Muscle of leg (tissue), 11 donors: ENCODE measurements around the gene SDK1. TPM values are rescaled to one million over a fixed set of nuclear protein-coding genes. Genes with fewer than 3 reads are reported as not detected.

Experiments
- DNase-seq: peaks from one replicate; pipeline ENCODE4 v3.0.0; 2013
- H3K27ac ChIP-seq: one replicate; pipeline ENCODE4 v1.5.1; 2013; ENCODE audit warnings: mild to moderate bottlenecking, low read length, control low read depth
- H3K27me3 ChIP-seq: one replicate; pipeline ENCODE4 v1.6.1; 2013; ENCODE audit warnings: low read length; ENCODE audit not compliant: control insufficient read depth, insufficient read depth
- H3K36me3 ChIP-seq: one replicate; pipeline ENCODE4 v1.6.1; 2013; ENCODE audit warnings: low read length; ENCODE audit not compliant: control insufficient read depth, insufficient read depth
- H3K4me1 ChIP-seq: one replicate; pipeline ENCODE4 v1.6.1; 2013; ENCODE audit warnings: low read length; ENCODE audit not compliant: control insufficient read depth, insufficient read depth
- H3K4me3 ChIP-seq: one replicate; pipeline ENCODE4 v1.5.1; 2013; ENCODE audit warnings: low read length, control low read depth
- H3K9me3 ChIP-seq: replicated peaks from 2 replicates; pipeline ENCODE4 v1.6.1; 2013; ENCODE audit warnings: low read depth, low read length; ENCODE audit not compliant: control insufficient read depth
- WGBS: methylation state at CpG from one replicate; pipeline ENCODE4 v1.1.5; 2013; ENCODE audit warnings: missing lambda C conversion rate; ENCODE audit not compliant: insufficient coverage; 5-methylcytosine and 5-hydroxymethylcytosine counted together
- polyA plus RNA-seq, 8 donors: library from polyadenylated mRNA; unstranded; fragments of 120-200 nt; gene quantifications; one replicate each; pipeline versions ENCODE4 v1.2.1 to v1.2.3, GENCODE V29; 2013; ENCODE audit warnings: inconsistent platforms in 1 of 8, low replicate concordance in 1 of 8; ENCODE audit not compliant: insufficient read length in 8 of 8, insufficient read depth in 1 of 8
- total RNA-seq: library from RNA; stranded (reverse); fragments of 120-200 nt; gene quantifications from one replicate; pipeline ENCODE4 v1.2.4, GENCODE V29; 2013

Gene SDK1
- total and polyA plus RNA-seq, 9 donors: 2.3 to 6.4 (median 3.6) TPM

DNA sequence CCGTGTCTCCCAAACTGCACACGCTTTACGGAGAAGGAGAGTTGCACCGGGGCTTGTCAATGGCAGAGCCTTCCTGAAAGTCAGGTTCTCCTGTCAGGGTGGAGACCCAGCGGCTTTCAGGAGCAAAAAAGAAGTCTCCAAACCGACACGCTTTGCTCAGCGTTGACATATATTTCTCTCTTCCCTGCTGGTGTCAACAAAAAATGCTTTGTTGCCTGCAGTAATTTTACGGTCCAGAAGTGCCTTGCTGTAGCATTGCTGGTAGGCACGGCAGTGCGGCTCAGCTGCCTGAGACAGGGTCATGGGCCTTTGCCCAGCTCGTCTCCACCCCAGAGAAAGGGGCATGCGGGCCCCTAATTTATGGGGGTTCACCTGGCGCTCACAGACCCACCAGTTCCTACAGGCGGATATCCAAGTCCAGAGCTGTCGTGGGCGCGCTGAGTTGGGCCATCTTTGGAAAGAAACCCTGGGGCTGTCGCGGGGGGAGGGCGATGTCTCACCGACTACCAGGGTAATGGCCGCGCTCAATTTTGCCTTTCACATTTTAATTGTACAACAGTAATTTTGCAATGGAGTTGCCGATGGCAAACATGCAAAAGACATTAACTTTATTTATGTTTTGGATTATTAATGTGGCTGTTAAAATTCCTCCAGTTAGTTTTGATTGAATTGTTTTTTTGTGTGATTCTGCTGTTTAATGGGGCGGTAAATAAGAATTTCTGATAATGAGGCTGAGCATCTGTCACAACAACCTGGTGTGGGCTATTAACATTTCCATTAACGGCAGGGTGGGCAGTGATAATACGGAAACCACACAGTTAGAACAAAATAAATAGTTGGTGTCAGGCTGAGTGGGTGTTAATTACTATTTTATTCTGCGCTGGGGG is 902.8 kb downstream of the SDK1 start:
- 78% methylated on average over 23 of the region's 29 CpGs for WGBS
- H3K27me3 ChIP-seq: peaks cover 7% of the 10 kb centered on the region

DNA sequence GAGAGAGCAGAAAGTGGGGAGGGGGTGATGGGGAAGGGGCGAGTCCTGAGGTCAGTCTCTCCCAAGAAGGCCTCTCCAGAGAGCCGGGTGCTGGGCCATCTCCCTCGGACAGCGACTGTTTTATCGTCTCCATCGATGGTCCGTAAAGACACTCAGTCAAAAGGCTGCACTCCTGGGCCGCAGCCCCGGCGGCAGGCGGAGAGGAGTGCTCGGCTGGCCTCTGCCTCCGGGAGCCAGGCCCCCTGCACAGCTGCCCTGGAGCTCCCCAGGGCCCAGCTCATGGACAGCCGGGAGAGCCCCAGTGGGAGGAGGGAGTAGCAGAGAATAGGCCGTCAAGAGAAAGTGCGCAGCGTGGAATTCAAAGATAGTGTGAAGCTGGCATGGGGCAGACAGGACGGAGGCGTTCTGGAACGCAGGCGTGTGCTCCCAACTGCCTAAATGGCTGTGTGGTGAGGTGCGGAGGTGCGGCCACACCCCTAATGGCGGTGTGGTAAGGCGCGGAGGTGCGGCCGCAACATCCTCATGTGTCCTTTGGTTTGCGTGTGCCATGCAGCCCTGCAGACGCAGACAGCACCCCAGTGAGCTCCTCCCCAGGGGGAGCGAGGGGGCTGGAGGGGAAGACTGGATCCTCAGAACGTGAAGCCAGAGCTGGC is 903.6 kb downstream of the SDK1 start:
- DNase-seq: no peak

More for the DNA sequence above, 902.8 kb downstream of the SDK1 start:
- Histone ChIP-seq H3K4me1 (peaks cover 11% of the 10 kb centered on the region), H3K4me3 (no peak overlapping the region), H3K27ac (no peak overlapping the region), H3K9me3 (no peaks in the 10 kb centered on the region), H3K36me3 (no peaks in the 10 kb centered on the region)
- no peak for DNase-seq

DNA sequence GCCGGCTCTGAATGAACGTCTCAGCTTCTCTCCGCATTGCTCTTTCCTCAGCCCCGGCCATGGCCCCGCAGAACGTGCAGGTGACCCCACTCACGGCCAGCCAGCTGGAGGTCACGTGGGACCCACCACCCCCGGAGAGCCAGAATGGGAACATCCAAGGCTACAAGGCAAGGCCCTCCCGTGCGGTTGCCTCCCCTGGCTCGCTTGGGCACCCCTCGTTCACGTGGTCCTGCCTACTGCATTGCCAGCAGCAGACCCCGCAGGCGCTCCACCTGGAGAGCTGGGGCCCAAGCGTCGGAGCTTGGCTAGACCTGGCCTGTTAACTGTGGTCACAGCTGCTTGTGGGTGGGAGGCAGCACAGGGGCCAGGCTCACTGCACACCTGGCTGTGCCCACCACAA is 904.8 kb downstream of the SDK1 start:
- H3K9me3 ChIP-seq: no peaks in the 10 kb centered on the region
- no peak overlapping the region for H3K27ac ChIP-seq
- DNase-seq: no peak
- no peaks in the 10 kb centered on the region for H3K36me3 ChIP-seq
- 92% methylated on average over 11 of the region's 18 CpGs for WGBS
- peaks cover 7% of the 10 kb centered on the region for H3K27me3 ChIP-seq
- no peak overlapping the region for H3K4me3 ChIP-seq
- H3K4me1 ChIP-seq: peaks cover 11% of the 10 kb centered on the region

More for the DNA sequence above, 903.6 kb downstream of the SDK1 start:
- WGBS: 43% methylated on average over 32 of the region's 32 CpGs
- Histone ChIP-seq H3K27me3 (peaks cover 7% of the 10 kb centered on the region), H3K9me3 (no peaks in the 10 kb centered on the region), H3K4me3 (peak overlapping the region; percentile 13), H3K36me3 (no peaks in the 10 kb centered on the region), H3K4me1 (peaks cover 11% of the 10 kb centered on the region), H3K27ac (no peak overlapping the region)

DNA sequence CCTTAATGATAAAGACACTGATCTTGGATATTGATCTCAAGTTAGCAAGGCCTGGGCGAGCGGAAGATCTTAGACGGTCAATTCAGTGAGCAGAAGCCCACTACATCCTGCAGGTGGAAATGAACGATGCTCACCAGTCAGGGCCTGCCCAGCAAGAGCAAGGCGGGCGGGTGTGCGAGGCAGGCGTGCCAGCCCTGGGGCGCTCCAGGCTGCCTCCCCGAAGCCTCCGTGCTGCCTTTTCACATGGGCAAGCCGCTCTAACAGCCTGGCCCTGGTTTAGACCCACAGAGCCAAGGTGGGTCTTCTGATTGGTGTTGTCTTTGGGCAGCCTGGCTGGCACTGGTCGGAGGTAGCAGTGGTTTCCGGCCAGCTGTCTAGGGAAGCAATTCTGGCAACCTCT is 906.0 kb downstream of the SDK1 start:
- 93% methylated on average over 11 of the region's 14 CpGs for WGBS
- no peak for DNase-seq

DNA sequence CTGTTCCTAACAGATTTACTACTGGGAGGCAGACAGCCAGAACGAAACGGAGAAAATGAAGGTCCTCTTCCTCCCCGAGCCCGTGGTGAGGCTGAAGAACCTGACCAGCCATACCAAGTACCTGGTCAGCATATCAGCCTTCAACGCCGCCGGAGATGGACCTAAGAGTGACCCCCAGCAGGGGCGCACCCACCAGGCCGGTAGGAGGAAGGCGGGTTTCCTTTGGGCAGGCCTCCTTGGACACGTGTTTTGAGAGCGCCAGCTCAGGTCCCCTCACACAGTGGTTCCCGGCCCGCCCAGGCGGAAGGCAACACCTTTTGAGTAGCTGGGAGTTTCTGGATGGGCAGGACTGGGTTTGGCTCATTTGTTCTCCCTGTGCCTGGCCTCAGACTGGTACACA is 907.0 kb downstream of the SDK1 start:
- H3K27me3 ChIP-seq: peaks cover 7% of the 10 kb centered on the region
- no peaks in the 10 kb centered on the region for H3K9me3 ChIP-seq
- DNase-seq: no peak
- 89% methylated on average over 12 of the region's 15 CpGs for WGBS
- peaks cover 11% of the 10 kb centered on the region for H3K4me1 ChIP-seq
- H3K27ac ChIP-seq: no peak overlapping the region
- H3K4me3 ChIP-seq: no peak overlapping the region
- H3K36me3 ChIP-seq: no peaks in the 10 kb centered on the region

More for the DNA sequence above, 906.0 kb downstream of the SDK1 start:
- Histone ChIP-seq H3K4me3 (no peak overlapping the region), H3K4me1 (peaks cover 11% of the 10 kb centered on the region), H3K27ac (no peak overlapping the region), H3K27me3 (peaks cover 7% of the 10 kb centered on the region), H3K36me3 (no peaks in the 10 kb centered on the region), H3K9me3 (no peaks in the 10 kb centered on the region)

- H3K4me1 ChIP-seq: peaks cover 10% of the 10 kb centered on the region
- DNase-seq: no peak
- H3K27ac ChIP-seq: no peak overlapping the region
- no peaks in the 10 kb centered on the region for H3K9me3 ChIP-seq
- H3K4me3 ChIP-seq: no peak overlapping the region
- no peaks in the 10 kb centered on the region for H3K36me3 ChIP-seq
- H3K27me3 ChIP-seq: peaks cover 7% of the 10 kb centered on the region
- 70% methylated on average over 7 of the region's 13 CpGs for WGBS
These were observed 907.5 kb downstream of the SDK1 start for GRCh38 chr7:4208586-4208985.

GRCh38 chr7:4209126-4209525 is 908.1 kb downstream of the SDK1 start:
- H3K27ac ChIP-seq: no peak overlapping the region
- H3K4me1 ChIP-seq: peaks cover 7% of the 10 kb centered on the region
- no peaks in the 10 kb centered on the region for H3K36me3 ChIP-seq
- DNase-seq: no peak
- no peaks in the 10 kb centered on the region for H3K9me3 ChIP-seq
- 93% methylated on average over 8 of the region's 10 CpGs for WGBS
- H3K27me3 ChIP-seq: peaks cover 7% of the 10 kb centered on the region
- H3K4me3 ChIP-seq: no peak overlapping the region

- H3K4me1 ChIP-seq: no peaks in the 10 kb centered on the region
- no peaks in the 10 kb centered on the region for H3K9me3 ChIP-seq
- H3K4me3 ChIP-seq: no peak overlapping the region
- no peaks in the 10 kb centered on the region for H3K36me3 ChIP-seq
- H3K27me3 ChIP-seq: peaks cover 2% of the 10 kb centered on the region
- H3K27ac ChIP-seq: no peak overlapping the region
- DNase-seq: no peak
- WGBS: 90% methylated on average over 20 of the region's 20 CpGs
These were observed 908.9 kb downstream of the SDK1 start for GRCh38 chr7:4209966-4210365.

DNA sequence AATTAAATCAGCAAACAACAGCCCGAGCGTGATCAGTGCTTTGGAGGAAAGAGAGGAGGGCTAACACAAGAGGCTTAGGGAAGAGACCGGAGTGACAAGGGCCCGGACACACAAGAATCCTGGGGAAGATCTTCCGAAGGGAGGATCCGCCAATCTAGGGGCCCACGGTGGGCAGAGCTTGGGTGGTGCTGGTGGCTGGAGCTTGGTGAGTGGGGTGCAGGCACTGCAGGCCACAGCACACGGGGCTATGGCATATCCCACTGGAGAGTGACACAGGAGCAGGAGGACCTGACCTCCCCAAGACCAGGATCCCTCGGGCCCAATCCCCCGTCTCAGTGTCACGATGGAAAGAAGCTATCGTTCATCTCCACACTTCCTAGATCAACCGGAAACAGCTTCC is 909.8 kb downstream of the SDK1 start:
- H3K4me3 ChIP-seq: no peak overlapping the region
- H3K9me3 ChIP-seq: no peaks in the 10 kb centered on the region
- H3K27ac ChIP-seq: no peak overlapping the region
- no peak for DNase-seq
- H3K27me3 ChIP-seq: no peaks in the 10 kb centered on the region
- 96% methylated on average over 11 of the region's 13 CpGs for WGBS
- H3K4me1 ChIP-seq: peaks cover 4% of the 10 kb centered on the region
- H3K36me3 ChIP-seq: no peaks in the 10 kb centered on the region

DNA sequence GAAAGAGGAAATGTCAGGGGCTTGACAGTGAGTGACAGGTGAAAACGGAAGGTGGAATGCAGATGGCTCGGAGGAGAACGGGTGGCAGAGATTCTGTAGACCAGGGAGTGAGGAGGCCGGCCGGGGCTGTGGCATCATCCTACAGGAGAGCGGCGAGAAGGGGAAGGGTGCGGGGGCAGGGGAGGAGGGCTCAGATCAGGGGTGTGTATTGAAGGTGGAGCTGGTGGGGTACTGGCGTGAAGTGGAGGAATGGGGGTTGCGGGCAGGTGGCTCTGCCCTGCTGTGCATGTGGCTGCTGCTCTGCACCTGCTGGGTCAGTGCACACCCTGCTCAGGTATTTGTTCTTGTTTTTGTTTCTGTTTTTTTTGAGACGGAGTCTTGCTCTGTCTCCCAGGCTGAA is 910.2 kb downstream of the SDK1 start:
- no peak for DNase-seq

More for the DNA sequence above, 910.2 kb downstream of the SDK1 start:
- no peaks in the 10 kb centered on the region for H3K36me3 ChIP-seq
- WGBS: 87% methylated on average over 10 of the region's 11 CpGs
- H3K27ac ChIP-seq: no peak overlapping the region
- no peaks in the 10 kb centered on the region for H3K9me3 ChIP-seq
- no peak overlapping the region for H3K4me3 ChIP-seq
- H3K27me3 ChIP-seq: no peaks in the 10 kb centered on the region
- peaks cover 8% of the 10 kb centered on the region for H3K4me1 ChIP-seq
